Fibroblast of the aortic adventitia (primary cell): ENCODE data around the gene HLA-F. TPM values are rescaled to one million over a fixed set of nuclear protein-coding genes. Genes with fewer than 3 reads are reported as not detected.

Experiments
- DNase-seq: peaks from one replicate; pipeline ENCODE4 v3.0.0-alpha.2; 2010; ENCODE audit warnings: low read depth
- H3K4me3 ChIP-seq: 2 replicates; pipeline ENCODE4 v1.5.1; 2011; ENCODE audit warnings: low read depth, mild to moderate bottlenecking, control low read depth, low read length, moderate library complexity
- CTCF ChIP-seq: IDR thresholded peaks from 2 replicates; pipeline ENCODE4 v1.5.1; 2011; ENCODE audit warnings: mild to moderate bottlenecking, low read length, control low read depth, inconsistent platforms; ENCODE audit not compliant: insufficient read depth
- total RNA-seq: library from RNA; depleted of rRNA; stranded (reverse); fragments of >200 nt; gene quantifications from 2 replicates; pipeline ENCODE4 v1.2.3, GENCODE V29; 2012; ENCODE audit warnings: low replicate concordance

The HLA-F gene
- total RNA-seq, 1 donor, result 1.1 TPM

DNA sequence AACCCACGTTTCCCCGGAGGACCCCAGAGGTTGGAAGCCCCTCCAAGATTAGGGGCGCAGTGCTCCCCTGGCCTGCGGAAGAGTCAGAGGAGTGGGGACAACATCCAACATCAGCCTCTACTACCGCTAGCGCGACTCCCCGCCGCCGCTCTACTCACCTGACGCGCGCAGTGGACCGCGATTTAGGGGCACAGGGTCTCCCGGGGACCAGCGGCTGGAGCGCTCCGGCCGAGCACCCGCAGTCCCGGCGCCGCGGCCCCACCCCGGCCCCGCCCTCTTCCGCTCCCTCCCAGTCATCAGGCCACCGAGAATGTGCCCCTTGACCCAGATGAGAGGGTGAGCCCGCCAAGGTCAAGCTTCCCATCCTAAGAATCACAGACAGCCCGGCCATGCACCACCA, 42.3 kb upstream of the HLA-F start, which contains the start of gene ZFP57:
Gene ZFP57, minus strand, starts transcription at position 249 of the 400 bp plus-strand sequence. CDS start 4,149 bp downstream, outside the sequence.
- no peak for TF ChIP-seq CTCF
- no peak for DNase-seq
- H3K4me3 ChIP-seq, result peak within 1 kb of the TSS; percentile 9

- TF ChIP-seq CTCF, result no peak
- no peak overlapping the region for H3K4me3 ChIP-seq
- no peak for DNase-seq
Measured at GRCh38 chr6:29681811-29682210, 41.4 kb upstream of the HLA-F start.

DNA sequence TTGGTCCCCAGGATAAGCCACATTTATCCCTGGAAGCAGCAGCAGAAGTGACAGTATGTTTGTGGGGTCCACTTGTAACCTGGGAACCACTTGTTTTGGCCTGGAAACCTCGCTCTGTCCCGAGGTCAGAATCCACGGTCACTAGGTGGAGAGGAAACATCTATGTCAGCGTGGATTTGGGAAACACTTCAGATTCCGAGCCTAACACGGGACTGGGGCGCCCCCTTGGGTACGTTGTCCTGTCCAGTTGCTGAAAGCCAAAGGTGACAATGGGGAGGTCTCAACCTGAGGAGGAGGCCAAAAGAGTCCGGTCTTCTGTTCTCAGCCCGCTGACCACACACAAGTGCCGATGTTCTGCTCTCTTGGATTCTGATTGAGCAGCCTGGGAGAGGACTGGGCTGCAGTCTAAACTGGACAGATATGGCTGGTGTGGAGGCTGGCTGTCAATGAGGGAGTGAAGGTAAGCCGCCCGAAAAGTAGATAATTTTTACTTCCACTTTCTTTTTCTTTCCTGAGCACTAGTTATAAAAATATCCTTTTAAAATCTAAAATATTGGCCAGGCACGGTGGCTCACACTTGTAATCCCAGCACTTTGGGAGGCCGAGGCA, 37.4 kb upstream of the HLA-F start:
- no peak for TF ChIP-seq CTCF
- DNase-seq, result no peak
- no peak overlapping the region for H3K4me3 ChIP-seq

GRCh38 chr6:29694637-29695036, 28.6 kb upstream of the HLA-F start:
- no peak for DNase-seq
- H3K4me3 ChIP-seq, result no peak overlapping the region
- no peak for TF ChIP-seq CTCF

- peak; percentile 60 for TF ChIP-seq CTCF
- no peak overlapping the region for H3K4me3 ChIP-seq
- DNase-seq, result peak; percentile 19
Measured at GRCh38 chr6:29696147-29697125, 26.8 kb upstream of the HLA-F start.

GRCh38 chr6:29702519-29703103, 20.6 kb upstream of the HLA-F start:
- TF ChIP-seq CTCF, result peak; percentile 66
- peak; percentile 15 for DNase-seq

More at GRCh38 chr6:29702519-29703103, 20.6 kb upstream of the HLA-F start:
- H3K4me3 ChIP-seq, result no peak overlapping the region
